HEK293 (cell line): ENCODE data around the gene UBA3.

Experiments
- CTCF ChIP-seq: fragments of 450-650 bp; formaldehyde crosslinking; IDR thresholded peaks from 2 replicates; pipeline ENCODE4 v1.5.1; 2016; ENCODE audit warnings: missing biosample characterization, missing genetic modification characterization
- TSHZ1 ChIP-seq: fragments of 450-650 bp; formaldehyde crosslinking; IDR thresholded peaks from 2 replicates; pipeline ENCODE4 v1.5.1; 2016; ENCODE audit warnings: missing biosample characterization, missing genetic modification characterization, borderline replicate concordance
- ZNF501 ChIP-seq: fragments of 450-650 bp; formaldehyde crosslinking; IDR thresholded peaks from 2 replicates; pipeline ENCODE4 v1.5.1; 2016; ENCODE audit warnings: missing biosample characterization, missing genetic modification characterization

GRCh38 chr3:69058947-69059224 is 21.3 kb downstream of the UBA3 start:
- TF ChIP-seq TSHZ1, result no peak
- no peak for TF ChIP-seq ZNF501 (tag by site-specific recombination)
- TF ChIP-seq CTCF, result no peak
